Suprapubic skin (tissue), 4 donors: ENCODE results near the gene COL23A1. TPM values are rescaled to one million over a fixed set of nuclear protein-coding genes. Genes with fewer than 3 reads are reported as not detected.
"Not testable (repeated sequence)": the region's sequence is repeated elsewhere in the genome, so short reads cannot be mapped to it uniquely, and the experiment has no call there.

Experiments used
- DNase-seq, 2 donors: peaks; one replicate each; pipeline ENCODE4 v3.0.0-alpha.2; 2019; ENCODE audit warnings: low spot score in 2 of 2
- H3K27ac ChIP-seq: fragments of 200-600 bp; sonication (generic); one replicate; pipeline ENCODE4 v1.5.1; 2019
- H3K27me3 ChIP-seq: fragments of 200-600 bp; sonication (generic); one replicate; pipeline ENCODE4 v1.5.1; 2019
- H3K36me3 ChIP-seq: fragments of 200-600 bp; sonication (generic); one replicate; pipeline ENCODE4 v1.5.1; 2019
- H3K4me1 ChIP-seq: fragments of 200-600 bp; sonication (generic); one replicate; pipeline ENCODE4 v1.5.1; 2019
- H3K4me3 ChIP-seq: fragments of 200-600 bp; sonication (generic); one replicate; pipeline ENCODE4 v1.5.1; 2019; ENCODE audit warnings: mild to moderate bottlenecking
- H3K9me3 ChIP-seq: fragments of 200-600 bp; sonication (generic); one replicate; pipeline ENCODE4 v1.5.1; 2019
- CTCF ChIP-seq, 2 donors: fragments of 200-600 bp in 1 of 2; fragments of 450-650 bp in 1 of 2; sonication (generic) in 1 of 2; IDR thresholded peaks; one replicate each; pipeline ENCODE4 v1.5.1; 2016 to 2019; ENCODE audit warnings: antibody characterized with exemption in 2 of 2, mild to moderate bottlenecking in 1 of 2, moderate library complexity in 1 of 2
- EP300 ChIP-seq: sonication (generic); formaldehyde crosslinking; IDR thresholded peaks from one replicate; pipeline ENCODE4 v1.6.1; 2017; ENCODE audit warnings: antibody characterized with exemption
- POLR2A ChIP-seq, 2 donors: fragments of 450-650 bp; IDR thresholded peaks; one replicate each; pipeline ENCODE4 v1.6.1; 2017; ENCODE audit warnings: antibody characterized with exemption in 2 of 2, mild to moderate bottlenecking in 2 of 2, moderate library complexity in 2 of 2
- POLR2AphosphoS5 ChIP-seq, 3 donors: sonication (generic); formaldehyde crosslinking; IDR thresholded peaks; one replicate each; pipeline ENCODE4 v1.6.1; 2017; ENCODE audit warnings: antibody characterized with exemption in 3 of 3
- WGBS: methylation state at CpG from one replicate; pipeline ENCODE4 v1.1.5; 2018; 5-methylcytosine and 5-hydroxymethylcytosine counted together
- total RNA-seq, 4 donors: library from RNA; depleted of rRNA; stranded (reverse); fragments of >200 nt; gene quantifications; one replicate each; pipeline ENCODE4 v1.1.0, GENCODE V29; 2016

The COL23A1 gene
- total RNA-seq, 4 donors from 2014 or later = 1.6 to 4.4 (median 3.4) TPM

DNA sequence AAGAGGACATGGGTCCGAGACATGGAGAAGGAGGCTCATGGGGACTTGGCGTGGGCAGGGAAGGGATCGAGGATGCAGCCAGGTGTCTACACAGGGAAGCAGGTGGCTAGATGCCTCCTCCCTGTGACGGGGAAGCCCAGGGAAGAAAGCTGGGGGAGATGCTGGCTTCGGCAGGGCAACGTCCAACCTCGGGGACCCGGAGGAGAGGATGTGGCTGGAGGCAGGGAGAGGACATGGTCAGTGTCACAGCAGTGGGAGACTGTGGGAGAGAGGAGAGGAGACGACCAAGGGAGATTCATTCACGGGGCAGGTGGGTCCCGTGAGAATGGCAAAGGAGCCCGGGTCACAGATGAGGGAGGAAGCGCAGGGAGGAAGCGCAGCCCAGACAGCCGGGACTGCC lies 284.4 kb downstream of the COL23A1 start:
- no peak overlapping the region for H3K4me3 ChIP-seq
- peak; percentile 30 to 76 for DNase-seq
- peaks cover 6% of the 10 kb centered on the region for H3K27me3 ChIP-seq
- no peak for TF ChIP-seq CTCF (IDR thresholded peaks at IDR 0.05)
- no peaks in the 10 kb centered on the region for H3K9me3 ChIP-seq
- H3K4me1 ChIP-seq = peaks cover 3% of the 10 kb centered on the region
- H3K27ac ChIP-seq = no peak overlapping the region
- WGBS = 87% methylated on average over 15 of the region's 15 CpGs
- no peaks in the 10 kb centered on the region for H3K36me3 ChIP-seq

- H3K27ac ChIP-seq = no peak overlapping the region
These were observed 285.2 kb downstream of the COL23A1 start for GRCh38 chr5:178304761-178305645.

GRCh38 chr5:178304016-178304415 lies 286.2 kb downstream of the COL23A1 start:
- 90% methylated on average over 12 of the region's 12 CpGs for WGBS
- Histone ChIP-seq H3K4me1 (peaks cover 3% of the 10 kb centered on the region), H3K9me3 (no peaks in the 10 kb centered on the region), H3K36me3 (no peaks in the 10 kb centered on the region), H3K4me3 (no peak overlapping the region), H3K27ac (no peak overlapping the region), H3K27me3 (peaks cover 6% of the 10 kb centered on the region)
- TF ChIP-seq POLR2A (IDR thresholded peaks at IDR 0.05) = no peak
- no peak for TF ChIP-seq POLR2AphosphoS5 (IDR thresholded peaks at IDR 0.05)
- no peak for TF ChIP-seq EP300
- no peak for TF ChIP-seq CTCF (IDR thresholded peaks at IDR 0.05)
- DNase-seq = peak; percentile 25 to 31

More at GRCh38 chr5:178304761-178305645, 285.2 kb downstream of the COL23A1 start:
- Histone ChIP-seq H3K4me3 (no peak overlapping the region), H3K36me3 (no peaks in the 10 kb centered on the region), H3K9me3 (no peaks in the 10 kb centered on the region), H3K27me3 (peaks cover 6% of the 10 kb centered on the region), H3K4me1 (peaks cover 3% of the 10 kb centered on the region)
- 75% methylated on average over 17 of the region's 17 CpGs for WGBS
- no peak for TF ChIP-seq EP300
- DNase-seq = peak; percentile 33 to 67

GRCh38 chr5:178302321-178302720 lies 287.9 kb downstream of the COL23A1 start:
- H3K36me3 ChIP-seq, H3K27ac ChIP-seq, H3K4me1 ChIP-seq, DNase-seq, H3K27me3 ChIP-seq, H3K4me3 ChIP-seq, H3K9me3 ChIP-seq: not testable (repeated sequence)
- 95% methylated on average over 9 of the region's 16 CpGs for WGBS

- Histone ChIP-seq H3K27me3 (peaks cover 5% of the 10 kb centered on the region), H3K4me1 (peaks cover 3% of the 10 kb centered on the region), H3K36me3 (no peaks in the 10 kb centered on the region), H3K4me3 (no peak overlapping the region), H3K9me3 (no peaks in the 10 kb centered on the region), H3K27ac (no peak overlapping the region)
- 96% methylated on average over 11 of the region's 15 CpGs for WGBS
- DNase-seq = peak; percentile 5 to 34
- TF ChIP-seq EP300 (no peak), POLR2AphosphoS5 (IDR thresholded peaks at IDR 0.05) (no peak), CTCF (IDR thresholded peaks at IDR 0.05) (no peak), POLR2A (IDR thresholded peaks at IDR 0.05) (no peak)
These were observed 288.6 kb downstream of the COL23A1 start for GRCh38 chr5:178301641-178302040.

DNA sequence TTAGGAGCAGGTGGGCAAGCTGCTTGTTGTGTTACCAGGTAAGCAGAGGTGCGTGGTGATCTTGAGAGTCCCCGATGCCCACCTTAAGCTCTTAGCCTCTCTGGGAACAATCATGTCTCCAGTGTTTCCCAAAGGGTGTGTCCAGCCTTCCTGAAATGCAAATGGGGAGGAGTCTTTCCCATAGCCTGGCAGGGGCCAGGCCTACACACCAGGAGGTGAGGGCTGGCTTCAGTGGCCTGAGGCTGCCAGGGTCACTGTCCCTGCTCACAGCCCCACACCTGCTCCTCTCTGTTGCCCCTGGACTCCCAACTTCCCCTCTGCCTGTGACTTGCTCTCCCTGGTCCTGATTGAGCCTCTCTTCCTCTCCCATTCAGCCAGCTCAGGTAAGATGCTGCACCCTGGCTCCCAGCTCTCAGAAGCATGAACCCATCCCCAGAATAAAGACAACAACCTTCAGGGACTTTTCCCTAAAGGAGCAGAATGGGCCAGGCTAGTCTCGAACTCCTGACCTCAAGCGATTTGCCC lies 291.8 kb downstream of the COL23A1 start:
- no peak for TF ChIP-seq POLR2A (IDR thresholded peaks at IDR 0.05)
- no peak for TF ChIP-seq CTCF (IDR thresholded peaks at IDR 0.05)
- no peak for TF ChIP-seq POLR2AphosphoS5 (IDR thresholded peaks at IDR 0.05)
- TF ChIP-seq EP300 = no peak
- H3K36me3 ChIP-seq = no peaks in the 10 kb centered on the region
- H3K27me3 ChIP-seq = peaks cover under 1% of the 10 kb centered on the region
- no peak overlapping the region for H3K27ac ChIP-seq
- H3K4me3 ChIP-seq = no peak overlapping the region
- 96% methylated on average over 4 of the region's 4 CpGs for WGBS
- H3K4me1 ChIP-seq = no peaks in the 10 kb centered on the region
- H3K9me3 ChIP-seq = no peaks in the 10 kb centered on the region
- peak; percentile 13 to 58 for DNase-seq
